HG03432 (cell line): Measurements from ENCODE around the gene BRMS1L.

Experiments used
- ATAC-seq: cut with Tn5 transposase; IDR thresholded peaks from one replicate; pipeline ENCODE4 v1.9.1; 2021; ENCODE audit warnings: mild to moderate bottlenecking, moderate library complexity; ENCODE audit not compliant: unreplicated experiment

The BRMS1L gene

GRCh38 chr14:35858521-35859209 lies 32.5 kb downstream of the BRMS1L start:
- ATAC-seq = no peak

GRCh38 chr14:35861204-35861868 lies 35.2 kb downstream of the BRMS1L start:
- peak; percentile 81 for ATAC-seq

- no peak for ATAC-seq
These were observed 39.6 kb downstream of the BRMS1L start for GRCh38 chr14:35865611-35866324.

GRCh38 chr14:35866595-35867279 lies 40.6 kb downstream of the BRMS1L start:
- ATAC-seq = no peak

- ATAC-seq = no peak
These were observed 41.1 kb downstream of the BRMS1L start for GRCh38 chr14:35867280-35867629.

GRCh38 chr14:35875296-35875695 lies 49.2 kb downstream of the BRMS1L start:
- ATAC-seq = no peak

GRCh38 chr14:35877276-35877675 lies 51.1 kb downstream of the BRMS1L start:
- ATAC-seq = no peak

GRCh38 chr14:35878272-35879150 lies 52.4 kb downstream of the BRMS1L start:
- no peak for ATAC-seq

- ATAC-seq = no peak
These were observed 53.1 kb downstream of the BRMS1L start for GRCh38 chr14:35879151-35879648.

- peak; percentile 53 for ATAC-seq
These were observed 53.6 kb downstream of the BRMS1L start for GRCh38 chr14:35879654-35880249.

- no peak for ATAC-seq
These were observed 55.1 kb downstream of the BRMS1L start for GRCh38 chr14:35881280-35881679.

- peak; percentile 60 for ATAC-seq
These were observed 57.6 kb downstream of the BRMS1L start for GRCh38 chr14:35883677-35884293.

- ATAC-seq = no peak
These were observed 64.2 kb downstream of the BRMS1L start for GRCh38 chr14:35890308-35890707.

GRCh38 chr14:35895256-35895655 lies 69.1 kb downstream of the BRMS1L start:
- no peak for ATAC-seq

GRCh38 chr14:35897616-35898111 lies 71.5 kb downstream of the BRMS1L start:
- ATAC-seq = peak; percentile 51

- ATAC-seq = no peak
These were observed 72.2 kb downstream of the BRMS1L start for GRCh38 chr14:35898217-35898775.

- no peak for ATAC-seq
These were observed 74.6 kb downstream of the BRMS1L start for GRCh38 chr14:35900741-35901140.

- no peak for ATAC-seq
These were observed 83.5 kb downstream of the BRMS1L start for GRCh38 chr14:35909665-35910064.

GRCh38 chr14:35910191-35910590 lies 84.1 kb downstream of the BRMS1L start:
- ATAC-seq = peak; percentile 44
